ENCODE measurements around the gene RNH1.

Gene RNH1

DNA sequence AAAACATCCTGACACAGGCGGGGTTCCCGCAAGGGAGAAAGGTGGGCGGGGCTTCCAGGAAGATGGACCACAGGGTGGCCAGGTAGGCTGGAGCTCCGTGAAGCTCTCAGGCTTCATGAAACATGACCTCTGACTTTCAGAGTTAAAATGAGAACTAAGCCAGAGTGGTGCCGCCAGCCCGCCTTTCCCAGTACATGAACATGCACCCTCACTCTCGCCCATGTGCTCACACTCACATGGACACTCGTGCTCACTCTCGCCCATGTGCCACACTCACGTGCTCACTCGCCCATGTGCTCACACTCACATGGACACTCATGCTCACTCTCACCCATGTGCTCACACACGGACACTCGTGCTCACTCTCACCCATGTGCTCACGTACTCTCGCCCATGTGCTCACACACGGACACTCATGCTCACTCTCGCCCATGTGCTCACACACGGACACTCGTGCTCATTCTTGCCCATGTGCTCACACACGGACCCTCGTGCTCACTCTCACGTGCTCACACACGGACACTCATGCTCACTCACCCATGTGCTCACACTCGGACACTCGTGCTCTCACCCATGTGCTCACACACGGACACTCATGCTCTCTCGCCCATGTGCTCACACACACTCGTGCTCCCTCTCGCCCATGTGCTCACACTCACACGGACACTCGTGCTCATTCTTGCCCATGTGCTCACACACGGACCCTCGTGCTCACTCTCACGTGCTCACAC is 10.0 kb downstream of the RNH1 start:
- Histone ChIP-seq H3K27ac (ENCODE audit: low read length) (no peak overlapping the region), H3K36me3 (ENCODE audit: control insufficient read depth, insufficient read depth, low read length) (peaks cover 41% of the 10 kb centered on the region), H3K9me3 (ENCODE audit: control insufficient read depth, insufficient read depth, low read length) (no peaks in the 10 kb centered on the region), H3K4me3 (ENCODE audit: low read length) (no peak overlapping the region), H3K27me3 (ENCODE audit: control insufficient read depth, insufficient read depth, low read length) (no peaks in the 10 kb centered on the region), H3K4me1 (ENCODE audit: control insufficient read depth, insufficient read depth, low read length) (no peaks in the 10 kb centered on the region; the same call in 1 of the 2 replicates)
- WGBS (ENCODE audit: insufficient coverage, insufficient read length): no CpG with 5 or more reads among the region's 34 CpGs
- no peak for DNase-seq (ENCODE audit: low read depth, low spot score)

DNA sequence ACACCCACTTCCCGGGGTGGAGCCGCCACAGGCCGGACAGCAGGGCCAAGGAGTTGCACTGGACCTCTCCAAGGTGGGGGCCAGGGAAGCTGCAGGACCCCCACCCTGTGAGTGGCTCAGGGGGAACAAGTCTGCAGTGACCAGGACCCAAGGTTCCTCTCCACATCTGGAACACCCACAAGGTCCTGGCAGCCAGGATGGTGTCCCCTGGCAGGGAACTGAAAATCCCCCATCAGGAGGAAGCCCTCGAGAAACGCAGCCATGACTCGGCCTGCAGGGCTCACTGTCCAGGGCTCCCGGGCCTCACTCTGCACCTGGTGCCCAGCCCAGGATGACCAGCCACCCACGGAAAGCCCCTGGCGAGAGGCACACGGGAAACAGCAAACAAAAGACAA is 11.5 kb downstream of the RNH1 start:
- no peaks in the 10 kb centered on the region; the same call in 1 of the 2 replicates for H3K4me1 ChIP-seq (ENCODE audit: control insufficient read depth, insufficient read depth, low read length)
- peaks cover 43% of the 10 kb centered on the region for H3K36me3 ChIP-seq (ENCODE audit: control insufficient read depth, insufficient read depth, low read length)
- no peaks in the 10 kb centered on the region for H3K27me3 ChIP-seq (ENCODE audit: control insufficient read depth, insufficient read depth, low read length)
- no CpG with 5 or more reads among the region's 10 CpGs for whole genome bisulfite sequencing (ENCODE audit: insufficient coverage, insufficient read length)
- H3K4me3 ChIP-seq (ENCODE audit: low read length): no peak overlapping the region
- no peak for DNase-seq (ENCODE audit: low read depth, low spot score)
- no peak overlapping the region for H3K27ac ChIP-seq (ENCODE audit: low read length)
- H3K9me3 ChIP-seq (ENCODE audit: control insufficient read depth, insufficient read depth, low read length): no peaks in the 10 kb centered on the region

DNA sequence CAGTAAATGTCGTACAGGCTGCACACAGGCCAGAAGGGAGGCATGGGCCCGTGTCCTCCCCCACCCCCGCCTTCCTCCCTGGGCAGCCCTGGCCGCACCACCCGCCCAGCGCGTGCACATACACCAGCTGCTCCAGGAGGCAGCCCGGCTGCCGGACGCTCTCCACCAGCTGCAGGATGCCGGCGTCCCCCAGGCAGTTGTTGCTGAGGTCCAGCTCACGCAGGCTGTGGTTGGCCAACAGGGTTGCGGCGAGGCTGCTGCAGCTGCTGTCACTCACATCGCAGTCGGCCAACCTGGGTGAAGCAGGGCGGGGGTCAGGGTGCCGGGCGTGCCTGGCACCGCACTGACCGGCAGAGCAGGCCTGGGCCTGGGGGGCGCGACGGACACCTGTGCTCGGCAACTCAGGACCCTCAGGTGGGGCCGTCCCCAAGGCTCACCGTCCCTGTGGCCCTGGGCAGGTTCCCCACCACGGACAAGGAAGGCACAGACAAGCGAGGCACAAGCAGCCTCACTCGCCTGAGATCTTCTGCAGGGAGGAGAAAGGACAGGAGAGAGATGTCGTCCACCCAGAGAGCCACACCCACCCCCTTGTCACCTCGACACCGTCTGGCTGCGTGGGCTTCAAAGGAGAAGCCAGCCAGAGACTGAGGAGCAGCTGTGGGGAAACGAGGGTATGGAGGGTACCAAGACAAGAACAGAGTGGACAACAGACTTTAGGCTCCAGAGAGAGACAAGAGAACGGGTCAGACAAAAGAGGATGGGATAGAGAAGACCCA is 12.1 kb downstream of the RNH1 start:
- no peaks in the 10 kb centered on the region for H3K9me3 ChIP-seq (ENCODE audit: control insufficient read depth, insufficient read depth, low read length)
- no peaks in the 10 kb centered on the region; the same call in 1 of the 2 replicates for H3K4me1 ChIP-seq (ENCODE audit: control insufficient read depth, insufficient read depth, low read length)
- H3K27ac ChIP-seq (ENCODE audit: low read length): no peak overlapping the region
- DNase-seq (ENCODE audit: low read depth, low spot score): no peak
- no CpG with 5 or more reads among the region's 37 CpGs for WGBS (ENCODE audit: insufficient coverage, insufficient read length)
- H3K36me3 ChIP-seq (ENCODE audit: control insufficient read depth, insufficient read depth, low read length): peaks cover 43% of the 10 kb centered on the region
- H3K4me3 ChIP-seq (ENCODE audit: low read length): no peak overlapping the region
- H3K27me3 ChIP-seq (ENCODE audit: control insufficient read depth, insufficient read depth, low read length): no peaks in the 10 kb centered on the region

DNA sequence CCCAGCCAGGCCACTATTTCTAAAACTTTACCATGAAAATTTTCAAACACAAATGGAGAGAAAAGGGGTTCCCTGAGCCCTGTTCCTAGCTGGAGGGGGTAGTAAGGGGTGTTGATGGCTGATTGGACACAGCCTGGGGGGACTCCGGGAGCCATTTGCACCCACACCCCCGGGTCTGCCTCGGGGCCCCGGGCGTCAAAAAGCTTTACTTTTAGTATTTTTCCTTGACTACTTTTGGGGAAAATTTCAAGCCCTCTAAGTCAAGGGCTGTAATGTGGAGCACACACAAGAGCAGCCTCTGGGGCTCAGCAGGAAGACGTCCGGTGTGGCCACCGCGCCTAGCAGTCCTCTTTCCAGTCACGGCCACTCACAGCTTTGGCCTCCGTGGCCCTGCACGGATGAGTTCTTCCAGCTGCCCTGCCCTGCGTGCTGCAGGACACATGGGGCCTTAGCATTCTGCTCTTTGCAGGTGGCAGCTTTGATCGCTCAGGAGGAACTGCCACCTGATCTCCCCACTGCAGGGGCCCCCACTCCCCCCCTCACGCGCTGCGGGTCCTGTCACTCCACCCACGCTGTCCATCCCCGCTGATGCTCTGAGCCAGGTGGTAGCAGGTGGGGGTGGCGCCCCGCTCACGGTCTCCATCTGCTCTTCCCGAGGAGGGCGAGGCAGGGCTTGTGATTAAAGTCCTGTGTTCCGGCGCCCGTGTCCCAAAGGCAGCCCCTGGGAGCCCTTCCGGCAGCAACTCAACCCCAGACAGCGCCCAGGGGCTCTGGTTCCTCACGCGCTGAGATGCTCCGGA is 14.4 kb downstream of the RNH1 start:
- no CpG with 5 or more reads among the region's 32 CpGs for WGBS (ENCODE audit: insufficient coverage, insufficient read length)
- Histone ChIP-seq H3K36me3 (ENCODE audit: control insufficient read depth, insufficient read depth, low read length) (peaks cover 28% of the 10 kb centered on the region), H3K27ac (ENCODE audit: low read length) (no peak overlapping the region), H3K4me1 (ENCODE audit: control insufficient read depth, insufficient read depth, low read length) (no peaks in the 10 kb centered on the region; the same call in 1 of the 2 replicates), H3K4me3 (ENCODE audit: low read length) (no peak overlapping the region), H3K27me3 (ENCODE audit: control insufficient read depth, insufficient read depth, low read length) (no peaks in the 10 kb centered on the region), H3K9me3 (ENCODE audit: control insufficient read depth, insufficient read depth, low read length) (no peaks in the 10 kb centered on the region)
- no peak for DNase-seq (ENCODE audit: low read depth, low spot score)

DNA sequence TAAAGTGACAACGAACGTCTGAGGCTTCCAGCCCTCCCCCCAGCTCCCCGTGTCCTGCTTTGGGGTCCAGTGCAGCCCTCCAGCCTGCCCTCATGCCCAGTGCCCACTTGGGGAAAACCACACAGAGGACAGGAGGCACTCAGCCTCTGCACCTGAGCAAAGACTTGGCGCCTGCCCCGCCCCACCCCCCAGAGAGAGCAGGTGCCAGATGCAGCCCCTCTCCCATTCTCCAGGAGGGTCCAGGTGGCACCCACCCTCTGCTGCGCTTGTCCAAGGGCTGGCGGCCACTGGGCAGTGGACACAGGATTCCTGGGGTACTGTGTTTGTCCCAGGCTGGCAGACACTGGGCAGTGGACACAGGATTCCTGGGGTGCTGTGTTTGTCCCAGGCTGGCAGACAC is 15.7 kb downstream of the RNH1 start:
- Histone ChIP-seq H3K36me3 (ENCODE audit: control insufficient read depth, insufficient read depth, low read length) (peaks cover 23% of the 10 kb centered on the region), H3K9me3 (ENCODE audit: control insufficient read depth, insufficient read depth, low read length) (no peaks in the 10 kb centered on the region), H3K4me1 (ENCODE audit: control insufficient read depth, insufficient read depth, low read length) (no peaks in the 10 kb centered on the region; the same call in 1 of the 2 replicates), H3K4me3 (ENCODE audit: low read length) (no peak overlapping the region), H3K27me3 (ENCODE audit: control insufficient read depth, insufficient read depth, low read length) (no peaks in the 10 kb centered on the region), H3K27ac (ENCODE audit: low read length) (no peak overlapping the region)
- WGBS (ENCODE audit: insufficient coverage, insufficient read length): no CpG with 5 or more reads among the region's 7 CpGs
- no peak for DNase-seq (ENCODE audit: low read depth, low spot score)

DNA sequence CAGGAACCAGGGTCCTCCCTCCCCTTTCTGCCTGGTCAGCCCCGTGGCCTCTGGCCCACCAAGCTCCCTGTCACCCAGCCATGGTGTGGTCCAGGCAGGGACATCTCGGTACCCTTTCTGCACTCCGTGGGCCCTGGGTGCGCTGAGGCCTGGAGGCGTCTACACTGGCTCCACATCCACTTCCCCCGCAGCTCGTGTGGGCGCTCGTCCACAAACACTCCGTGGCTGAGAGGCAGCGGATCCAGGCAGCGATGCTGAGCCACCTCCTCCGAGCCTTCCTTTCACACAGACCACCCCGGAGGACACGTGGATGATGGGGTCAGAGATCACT is 16.1 kb downstream of the RNH1 start:
- Histone ChIP-seq H3K4me3 (ENCODE audit: low read length) (no peak overlapping the region), H3K9me3 (ENCODE audit: control insufficient read depth, insufficient read depth, low read length) (no peaks in the 10 kb centered on the region), H3K4me1 (ENCODE audit: control insufficient read depth, insufficient read depth, low read length) (no peaks in the 10 kb centered on the region; the same call in 1 of the 2 replicates), H3K36me3 (ENCODE audit: control insufficient read depth, insufficient read depth, low read length) (peaks cover 23% of the 10 kb centered on the region), H3K27me3 (ENCODE audit: control insufficient read depth, insufficient read depth, low read length) (no peaks in the 10 kb centered on the region), H3K27ac (ENCODE audit: low read length) (no peak overlapping the region)
- no peak for DNase-seq (ENCODE audit: low read depth, low spot score)
- no CpG with 5 or more reads among the region's 15 CpGs for WGBS (ENCODE audit: insufficient coverage, insufficient read length)

DNA sequence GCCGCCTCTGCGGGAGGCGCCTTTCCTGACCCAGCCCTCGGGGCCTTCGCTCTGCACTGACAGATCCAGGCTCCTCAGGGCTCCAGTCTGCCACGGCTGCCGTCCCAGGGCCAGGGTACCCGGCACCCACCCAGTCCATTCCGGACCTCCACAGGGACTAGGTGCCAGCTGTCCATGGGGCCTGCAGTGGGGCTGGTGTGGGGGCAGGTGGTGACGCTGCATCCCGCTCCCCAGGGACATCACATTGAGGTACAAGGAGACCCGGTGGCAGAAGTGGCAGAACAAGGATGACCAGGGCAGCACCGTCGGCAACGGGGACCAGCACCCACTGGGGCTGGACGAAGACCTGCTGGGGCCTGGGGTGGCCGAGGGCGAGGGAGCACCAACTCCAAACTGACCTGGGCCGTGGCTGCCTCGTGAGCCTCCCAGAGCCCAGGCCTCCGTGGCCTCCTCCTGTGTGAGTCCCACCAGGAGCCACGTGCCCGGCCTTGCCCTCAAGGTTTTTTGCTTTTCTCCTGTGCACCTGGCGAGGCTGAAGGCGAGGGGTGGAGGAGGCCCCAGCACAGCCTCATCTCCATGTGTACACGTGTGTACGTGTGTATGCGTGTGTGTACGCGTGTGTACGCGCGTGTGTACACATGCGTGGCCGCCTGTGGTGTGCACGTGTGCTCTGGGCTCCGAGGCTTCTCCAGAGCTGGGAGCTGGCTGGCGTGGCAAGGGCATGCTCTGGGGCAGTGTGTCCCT is 16.7 kb downstream of the RNH1 start:
- Histone ChIP-seq H3K27ac (ENCODE audit: low read length) (no peak overlapping the region), H3K4me3 (ENCODE audit: low read length) (no peak overlapping the region), H3K36me3 (ENCODE audit: control insufficient read depth, insufficient read depth, low read length) (peaks cover 23% of the 10 kb centered on the region), H3K4me1 (ENCODE audit: control insufficient read depth, insufficient read depth, low read length) (no peaks in the 10 kb centered on the region; the same call in 1 of the 2 replicates), H3K9me3 (ENCODE audit: control insufficient read depth, insufficient read depth, low read length) (no peaks in the 10 kb centered on the region), H3K27me3 (ENCODE audit: control insufficient read depth, insufficient read depth, low read length) (no peaks in the 10 kb centered on the region)
- WGBS (ENCODE audit: insufficient coverage, insufficient read length): no CpG with 5 or more reads among the region's 38 CpGs
- no peak for DNase-seq (ENCODE audit: low read depth, low spot score)

DNA sequence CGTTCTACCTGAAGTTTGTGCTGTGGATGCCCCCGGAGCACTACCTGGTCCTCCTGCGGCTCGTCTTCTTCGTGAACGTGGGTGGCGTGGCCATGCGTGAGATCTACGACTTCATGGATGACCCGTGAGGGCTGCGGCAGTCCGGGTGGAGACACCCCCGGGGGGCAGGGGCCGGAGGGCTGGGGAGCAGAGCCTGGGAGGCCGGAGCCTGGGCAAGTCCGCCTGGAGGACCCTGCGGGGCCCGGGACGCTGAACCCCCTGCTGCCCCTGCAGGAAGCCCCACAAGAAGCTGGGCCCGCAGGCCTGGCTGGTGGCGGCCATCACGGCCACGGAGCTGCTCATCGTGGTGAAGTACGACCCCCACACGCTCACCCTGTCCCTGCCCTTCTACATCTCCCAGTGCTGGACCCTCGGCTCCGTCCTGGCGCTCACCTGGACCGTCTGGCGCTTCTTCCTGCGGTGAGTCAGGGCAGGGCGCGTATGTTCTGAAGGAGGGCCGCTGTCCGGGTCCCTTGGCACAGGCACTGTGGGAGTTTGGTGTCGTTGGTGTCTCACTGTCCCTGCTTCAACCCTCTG is 17.3 kb downstream of the RNH1 start:
- WGBS (ENCODE audit: insufficient coverage, insufficient read length): no CpG with 5 or more reads among the region's 37 CpGs
- no peak overlapping the region for H3K27ac ChIP-seq (ENCODE audit: low read length)
- DNase-seq (ENCODE audit: low read depth, low spot score): no peak
- no peak overlapping the region for H3K4me3 ChIP-seq (ENCODE audit: low read length)
- H3K4me1 ChIP-seq (ENCODE audit: control insufficient read depth, insufficient read depth, low read length): no peaks in the 10 kb centered on the region; the same call in 1 of the 2 replicates
- no peaks in the 10 kb centered on the region for H3K9me3 ChIP-seq (ENCODE audit: control insufficient read depth, insufficient read depth, low read length)
- no peaks in the 10 kb centered on the region for H3K27me3 ChIP-seq (ENCODE audit: control insufficient read depth, insufficient read depth, low read length)
- H3K36me3 ChIP-seq (ENCODE audit: control insufficient read depth, insufficient read depth, low read length): peaks cover 23% of the 10 kb centered on the region

DNA sequence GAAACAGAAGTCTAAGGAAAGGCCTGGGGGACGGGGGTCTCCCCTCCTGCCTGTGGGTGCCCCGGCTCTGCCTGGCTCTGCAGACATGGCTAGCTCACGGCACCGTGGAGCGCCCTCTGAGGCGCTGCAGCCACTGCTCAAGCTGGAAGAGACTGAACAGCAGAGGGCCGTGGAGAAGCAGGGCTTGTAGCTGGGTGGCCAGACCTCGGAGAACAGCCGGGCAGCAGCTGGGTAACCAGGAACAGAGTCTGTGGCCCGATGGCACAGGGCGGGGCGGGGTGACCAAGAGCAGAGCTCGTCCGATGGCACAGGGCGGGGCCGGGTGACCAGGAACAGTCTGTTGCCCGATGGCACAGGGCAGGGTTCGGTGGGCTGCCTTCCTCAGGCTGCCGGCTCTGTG is 18.1 kb downstream of the RNH1 start:
- no peak overlapping the region for H3K27ac ChIP-seq (ENCODE audit: low read length)
- no peaks in the 10 kb centered on the region for H3K9me3 ChIP-seq (ENCODE audit: control insufficient read depth, insufficient read depth, low read length)
- no peak for DNase-seq (ENCODE audit: low read depth, low spot score)
- H3K4me3 ChIP-seq (ENCODE audit: low read length): no peak overlapping the region
- no peaks in the 10 kb centered on the region for H3K27me3 ChIP-seq (ENCODE audit: control insufficient read depth, insufficient read depth, low read length)
- no peaks in the 10 kb centered on the region; the same call in 1 of the 2 replicates for H3K4me1 ChIP-seq (ENCODE audit: control insufficient read depth, insufficient read depth, low read length)
- no CpG with 5 or more reads among the region's 19 CpGs for WGBS (ENCODE audit: insufficient coverage, insufficient read length)
- H3K36me3 ChIP-seq (ENCODE audit: control insufficient read depth, insufficient read depth, low read length): peaks cover 23% of the 10 kb centered on the region
